SK-N-SH treated with all-trans-retinoic acid at 6 μM for 48 hours (cell line): Measurements from ENCODE around the gene CETP.

Experiments
- ESRRG ChIP-seq: fragments of 250-450 bp; sonication (Bioruptor Pico); IDR thresholded peaks from 2 replicates; pipeline ENCODE4 v1.6.1; 2021; ENCODE audit warnings: mild to moderate bottlenecking
- OSR1 ChIP-seq: fragments of 250-450 bp; sonication (Bioruptor Pico); IDR thresholded peaks from 2 replicates; pipeline ENCODE4 v1.8.0; 2022; ENCODE audit warnings: moderate library complexity, mild to moderate bottlenecking, inconsistent platforms
- ZFP3 ChIP-seq: fragments of 250-450 bp; sonication (Bioruptor Pico); IDR thresholded peaks from 2 replicates; pipeline ENCODE4 v1.5.0; 2020; ENCODE audit warnings: mild to moderate bottlenecking, moderate library complexity
- ZFP30 ChIP-seq: fragments of 450-650 bp; formaldehyde crosslinking; IDR thresholded peaks from 2 replicates; pipeline ENCODE4 v1.5.0; 2022; ENCODE audit warnings: mild to moderate bottlenecking, moderate library complexity
- TF ChIP-seq, protein P1 (sequence below): fragments of 250-450 bp; sonication (Bioruptor Pico); IDR thresholded peaks from 2 replicates; pipeline ENCODE4 v1.8.0; 2020; ENCODE audit warnings: mild to moderate bottlenecking, moderate library complexity, borderline replicate concordance

DNA sequence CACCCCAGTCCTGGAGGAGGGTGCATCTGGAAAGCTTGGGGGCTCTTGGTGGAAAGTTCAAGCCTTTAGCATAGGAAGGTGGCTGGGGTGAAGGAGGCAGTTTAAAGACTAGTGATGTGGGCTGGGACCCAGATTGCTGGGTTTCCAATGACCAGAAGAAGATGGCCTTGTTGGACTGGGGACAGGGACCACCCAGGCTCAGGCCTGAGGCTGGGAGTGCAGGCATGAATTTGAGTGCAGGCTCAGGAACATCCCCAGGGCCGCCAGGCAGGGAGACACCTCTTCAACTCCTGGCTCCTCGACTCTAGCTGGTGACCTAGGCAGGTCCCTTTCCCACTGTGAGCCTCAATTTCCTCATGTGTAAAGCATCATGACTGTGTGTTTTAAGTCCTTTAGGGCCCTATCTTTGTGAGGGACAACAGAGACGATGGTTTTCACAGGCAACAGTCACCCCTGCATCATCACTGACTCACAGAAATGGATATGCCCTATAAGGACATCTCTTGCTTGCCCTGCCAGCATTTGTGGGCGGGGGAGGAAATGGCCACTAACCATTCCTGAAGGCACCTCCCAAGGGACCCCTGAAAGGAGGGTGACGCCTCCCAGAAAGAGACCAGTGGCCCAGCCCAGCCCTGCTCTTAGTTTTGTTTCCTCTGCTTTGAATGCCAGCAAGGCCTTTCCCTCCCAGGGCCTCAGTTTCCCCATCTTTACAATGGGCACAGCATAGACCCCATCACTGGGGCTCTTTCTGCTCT, 38.7 kb downstream of the CETP start:
- no peak for TF ChIP-seq ZFP3 (CRISPR knock-in tag)
- no peak for TF ChIP-seq ZFP30 (CRISPR knock-in tag)
- TF ChIP-seq OSR1 (CRISPR knock-in tag) = no peak
- TF ChIP-seq, protein P1, sequence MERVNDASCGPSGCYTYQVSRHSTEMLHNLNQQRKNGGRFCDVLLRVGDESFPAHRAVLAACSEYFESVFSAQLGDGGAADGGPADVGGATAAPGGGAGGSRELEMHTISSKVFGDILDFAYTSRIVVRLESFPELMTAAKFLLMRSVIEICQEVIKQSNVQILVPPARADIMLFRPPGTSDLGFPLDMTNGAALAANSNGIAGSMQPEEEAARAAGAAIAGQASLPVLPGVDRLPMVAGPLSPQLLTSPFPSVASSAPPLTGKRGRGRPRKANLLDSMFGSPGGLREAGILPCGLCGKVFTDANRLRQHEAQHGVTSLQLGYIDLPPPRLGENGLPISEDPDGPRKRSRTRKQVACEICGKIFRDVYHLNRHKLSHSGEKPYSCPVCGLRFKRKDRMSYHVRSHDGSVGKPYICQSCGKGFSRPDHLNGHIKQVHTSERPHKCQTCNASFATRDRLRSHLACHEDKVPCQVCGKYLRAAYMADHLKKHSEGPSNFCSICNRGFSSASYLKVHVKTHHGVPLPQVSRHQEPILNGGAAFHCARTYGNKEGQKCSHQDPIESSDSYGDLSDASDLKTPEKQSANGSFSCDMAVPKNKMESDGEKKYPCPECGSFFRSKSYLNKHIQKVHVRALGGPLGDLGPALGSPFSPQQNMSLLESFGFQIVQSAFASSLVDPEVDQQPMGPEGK (CRISPR knock-in tag) = no peak
- no peak for TF ChIP-seq ESRRG (CRISPR knock-in tag)
